ENCODE data around the gene DLG2.

The DLG2 gene

DNA sequence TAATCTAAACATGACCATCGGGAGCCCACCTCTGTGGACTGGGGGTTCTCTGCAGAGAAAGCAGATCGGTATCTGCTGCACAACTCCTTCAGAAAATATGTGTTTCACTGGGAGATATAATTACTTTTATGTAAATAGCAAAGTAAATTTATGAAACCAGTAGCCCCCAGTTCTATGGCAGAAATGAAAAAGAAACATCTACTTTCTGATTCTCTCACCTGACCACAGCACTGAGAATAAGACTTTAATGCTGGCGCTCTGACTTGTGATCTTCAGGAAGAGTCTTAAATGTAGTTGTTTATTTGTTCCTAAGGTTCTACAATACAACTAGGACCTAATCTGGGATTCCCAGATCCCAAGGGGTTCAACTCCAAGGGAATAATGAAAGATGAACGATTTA, 518.0 kb downstream of the DLG2 start:
- DNase-seq (ENCODE audit: low spot score) = no peak

GRCh38 chr11:85105868-85106267, 521.3 kb downstream of the DLG2 start:
- no peak for DNase-seq (ENCODE audit: low spot score)

DNA sequence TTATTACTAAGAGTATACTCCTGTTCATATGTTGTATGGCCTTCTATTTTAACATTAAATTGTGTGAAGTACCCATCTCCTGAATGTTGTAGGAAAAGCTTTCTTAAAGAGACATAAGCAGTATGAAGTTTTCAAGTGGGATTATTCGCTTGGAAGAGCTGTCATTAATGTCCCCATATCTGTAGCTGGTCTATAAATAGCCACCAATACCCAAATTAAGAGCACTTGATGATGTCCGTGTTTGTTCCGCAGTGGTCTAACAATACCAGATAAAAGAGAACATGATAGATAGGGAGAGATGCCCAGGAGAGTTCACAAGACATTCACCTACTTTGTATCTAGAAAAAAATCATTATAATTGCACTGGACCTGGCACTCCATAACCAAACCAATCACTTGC, 527.6 kb downstream of the DLG2 start:
- no peak for DNase-seq (ENCODE audit: low spot score)

DNA sequence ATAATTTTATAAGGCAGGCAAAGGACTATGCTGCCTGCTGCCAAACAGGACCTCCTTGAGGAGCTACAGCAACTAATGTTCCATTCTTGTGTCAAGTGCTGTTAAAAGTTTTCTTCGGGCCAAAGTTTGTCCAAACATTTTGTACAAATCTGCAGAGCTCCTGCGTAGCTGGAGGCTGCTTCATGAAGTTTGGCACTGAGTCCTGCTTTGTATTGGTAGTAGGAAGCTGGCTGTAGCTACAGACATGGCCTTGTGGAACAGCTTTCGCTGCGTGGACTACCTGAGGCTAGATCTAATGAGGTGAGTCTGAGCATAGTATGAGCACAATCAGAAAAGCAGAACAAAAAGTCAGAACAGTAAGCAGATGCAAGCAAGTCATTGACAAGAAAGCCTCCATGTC, 528.1 kb downstream of the DLG2 start:
- no peak for DNase-seq (ENCODE audit: low spot score)

DNA sequence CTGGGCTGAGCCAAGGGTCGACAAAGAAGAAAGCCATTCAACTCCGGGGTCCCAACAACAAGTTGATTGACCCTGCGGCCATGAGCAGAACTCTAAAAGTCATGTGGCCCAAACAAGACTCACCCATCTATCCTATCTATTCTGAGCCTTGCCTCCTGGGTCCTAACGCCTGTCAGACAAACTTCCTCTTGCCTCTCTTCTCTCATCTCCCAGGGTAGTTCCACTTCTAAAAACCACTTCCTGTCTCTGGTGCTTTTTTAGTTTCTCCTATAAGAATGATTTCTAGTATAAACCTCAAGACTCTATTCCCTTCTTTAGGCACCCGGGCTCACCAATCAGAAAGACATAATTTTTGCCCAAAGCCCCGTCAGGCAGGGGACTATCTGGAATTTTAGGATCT, 530.2 kb downstream of the DLG2 start:
- no peak for DNase-seq (ENCODE audit: low spot score)

DNA sequence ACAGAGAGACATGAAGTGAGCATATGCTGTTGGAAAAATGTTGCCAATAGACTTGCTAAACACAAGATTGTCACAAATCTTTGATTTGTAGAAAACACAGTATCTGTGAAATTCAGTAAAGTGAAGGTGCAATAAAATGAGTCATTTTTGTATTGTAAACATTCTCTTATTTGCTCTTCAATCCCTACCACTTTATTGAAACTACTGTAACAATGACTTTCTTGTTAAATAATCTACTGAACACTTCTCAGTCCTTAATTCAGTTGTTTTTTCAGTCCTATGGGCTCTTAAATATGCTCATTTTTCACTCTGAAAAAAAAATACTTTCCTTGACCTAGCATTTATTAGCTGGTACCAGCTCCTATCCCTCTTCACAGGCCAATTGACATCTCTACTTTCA, 531.9 kb downstream of the DLG2 start:
- no peak for DNase-seq (ENCODE audit: low spot score)

- DNase-seq (ENCODE audit: low spot score) = no peak
Measured at GRCh38 chr11:85094795-85095194, 532.3 kb downstream of the DLG2 start.

DNA sequence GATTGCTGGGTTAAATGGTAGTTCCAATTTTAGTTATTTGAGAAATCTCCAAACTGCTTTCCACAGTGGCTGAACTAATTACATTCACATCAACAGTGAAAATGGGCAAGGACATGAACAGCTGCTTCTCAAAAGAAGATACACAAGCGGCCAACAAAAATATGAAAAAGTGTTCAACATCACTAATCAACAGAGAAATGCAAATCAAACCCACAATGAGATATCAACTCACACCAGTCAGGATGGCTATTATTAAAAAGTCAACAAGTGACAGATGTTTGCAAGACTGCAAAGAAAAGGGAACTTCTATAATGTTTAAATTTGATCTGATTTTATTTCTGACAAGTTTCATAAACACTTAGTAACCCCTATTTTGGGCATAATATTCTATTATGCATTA, 537.5 kb downstream of the DLG2 start:
- no peak for DNase-seq (ENCODE audit: low spot score)

GRCh38 chr11:85088286-85088685, 538.9 kb downstream of the DLG2 start:
- DNase-seq (ENCODE audit: low spot score) = no peak

GRCh38 chr11:85086504-85087284, 540.5 kb downstream of the DLG2 start:
- no peak for DNase-seq (ENCODE audit: low spot score)

DNA sequence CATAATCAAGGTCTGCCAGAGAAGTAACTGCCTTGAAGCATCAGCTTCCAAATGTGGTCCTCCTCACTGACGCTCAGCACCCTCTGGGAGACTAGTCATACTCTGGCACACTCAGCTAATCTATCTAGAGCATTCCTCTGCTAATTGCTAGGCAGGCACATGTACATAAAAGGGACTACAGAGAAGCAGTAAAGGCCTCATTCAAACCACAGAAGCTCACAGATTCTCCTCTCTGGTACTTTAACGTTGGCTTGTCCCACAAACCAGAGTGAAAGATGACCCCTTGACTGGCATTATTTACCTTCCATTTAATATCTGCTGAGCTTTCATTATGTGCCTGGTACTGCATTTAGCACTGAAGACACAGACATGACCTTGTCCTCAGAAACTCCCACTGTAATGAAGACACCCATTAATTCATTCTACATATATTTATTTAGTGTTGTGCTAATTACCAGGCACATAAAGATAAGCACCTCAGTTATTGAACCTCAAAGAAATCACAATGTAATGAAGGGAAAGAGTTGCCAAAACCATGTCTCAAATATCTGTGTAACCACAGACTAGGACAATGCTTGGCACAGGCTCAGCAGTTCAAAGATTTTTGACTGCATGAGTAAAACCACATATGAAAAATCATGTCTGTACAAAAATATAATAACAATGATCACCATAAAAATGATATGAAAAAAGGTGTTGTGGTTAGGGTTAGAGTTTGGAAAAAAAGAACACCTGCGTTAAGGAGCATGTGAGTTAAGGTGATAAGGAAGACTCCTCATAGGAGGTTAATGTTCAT, 550.4 kb downstream of the DLG2 start:
- DNase-seq (ENCODE audit: low spot score) = no peak

DNA sequence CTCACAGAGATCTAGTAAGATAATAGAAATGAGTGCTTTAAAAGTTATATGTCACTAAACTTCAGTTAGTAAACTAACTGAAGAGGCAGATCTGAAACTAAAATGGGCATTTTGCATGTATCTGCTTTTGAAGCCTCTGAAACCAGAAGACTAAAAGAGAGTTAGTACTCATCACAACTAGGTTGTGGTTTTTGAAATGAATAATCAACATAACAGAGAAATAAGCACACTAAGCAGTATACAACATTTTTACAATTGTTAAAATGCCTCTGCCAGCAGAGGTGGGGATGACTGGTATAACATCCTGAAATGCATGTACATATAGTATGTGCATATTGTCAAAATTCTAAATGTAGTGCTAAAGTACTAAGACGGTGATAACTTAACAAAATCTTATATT, 564.5 kb downstream of the DLG2 start:
- DNase-seq (ENCODE audit: low spot score) = no peak

- DNase-seq (ENCODE audit: low spot score) = no peak
Measured at GRCh38 chr11:85052636-85053035, 574.5 kb downstream of the DLG2 start.

DNA sequence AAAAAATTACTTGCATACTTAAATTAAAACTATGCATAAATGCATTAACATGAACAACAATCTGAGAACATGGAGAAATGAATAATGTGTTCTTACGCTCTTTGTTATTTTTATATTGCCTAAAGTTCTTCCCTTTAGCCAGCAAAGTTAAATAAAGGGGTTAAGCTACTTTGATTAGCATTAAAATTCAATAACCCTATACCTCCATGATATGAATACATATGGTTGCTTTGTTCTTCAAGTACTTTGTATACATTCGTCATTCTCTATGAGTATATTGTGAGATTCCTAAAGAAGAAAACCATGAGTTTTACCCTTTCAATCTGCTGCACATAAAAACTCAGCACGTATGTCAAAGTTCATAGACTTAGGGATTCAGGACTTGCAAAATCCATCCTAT, 578.3 kb downstream of the DLG2 start:
- DNase-seq (ENCODE audit: low spot score) = no peak

DNA sequence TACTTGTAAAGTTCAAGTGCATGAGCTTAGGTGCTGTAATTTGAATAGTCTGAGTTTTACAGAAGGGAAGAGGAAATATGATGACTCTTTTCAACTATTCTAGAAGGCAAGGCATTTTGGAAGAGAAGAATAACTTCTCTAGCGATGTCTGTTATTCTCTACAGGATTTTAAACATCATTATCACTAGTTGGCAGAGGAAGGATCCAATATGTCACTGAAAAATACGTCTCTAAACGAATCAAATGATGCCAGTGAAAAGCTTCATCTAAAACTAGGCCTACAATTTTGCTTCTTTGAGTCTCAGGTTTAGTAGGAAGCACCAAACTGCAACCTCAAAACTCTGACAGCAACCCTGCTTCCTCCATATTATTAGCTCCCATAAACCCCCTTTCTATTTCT, 581.4 kb downstream of the DLG2 start:
- no peak for DNase-seq (ENCODE audit: low spot score)

- no peak for DNase-seq (ENCODE audit: low spot score)
Measured at GRCh38 chr11:85044911-85045310, 582.2 kb downstream of the DLG2 start.

DNA sequence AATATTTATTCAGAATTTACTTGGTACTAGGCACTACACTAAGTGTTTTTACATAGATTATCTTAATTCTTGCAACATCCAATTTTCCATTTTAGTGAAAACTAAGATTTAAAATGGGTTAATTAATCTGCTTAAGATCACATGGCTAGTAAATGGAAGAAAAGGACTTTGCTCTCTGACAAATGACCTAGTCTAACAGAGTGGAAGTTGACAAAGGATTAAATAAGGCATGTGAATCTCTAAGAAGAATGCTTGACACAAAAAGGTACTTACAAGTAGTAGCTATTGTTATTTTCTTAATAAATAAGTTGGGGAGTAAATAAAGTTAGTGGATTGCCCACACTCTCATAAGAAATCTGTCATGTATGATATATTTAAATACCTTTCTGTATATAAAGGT, 584.8 kb downstream of the DLG2 start:
- no peak for DNase-seq (ENCODE audit: low spot score)

GRCh38 chr11:85040166-85040565, 587.0 kb downstream of the DLG2 start:
- no peak for DNase-seq (ENCODE audit: low spot score)

DNA sequence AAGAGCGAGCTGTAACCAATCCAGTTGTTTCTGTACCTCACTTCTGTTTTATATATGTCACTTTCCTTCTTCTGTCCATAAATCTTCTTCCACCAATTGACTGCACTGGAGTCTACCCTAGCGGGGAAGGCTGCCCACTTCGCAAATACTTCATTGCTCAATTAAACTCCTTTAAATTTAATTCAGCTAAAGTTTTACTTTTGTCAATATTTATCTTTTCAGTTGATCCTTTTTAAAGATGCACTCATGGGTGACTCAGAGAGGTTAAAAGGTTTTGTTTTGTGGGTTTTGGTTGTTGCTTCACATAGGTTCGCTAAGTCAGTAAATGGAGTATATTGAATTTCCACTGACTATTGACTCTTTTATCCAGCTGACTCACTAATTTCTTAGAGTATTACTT, 597.2 kb downstream of the DLG2 start:
- DNase-seq (ENCODE audit: low spot score) = no peak

DNA sequence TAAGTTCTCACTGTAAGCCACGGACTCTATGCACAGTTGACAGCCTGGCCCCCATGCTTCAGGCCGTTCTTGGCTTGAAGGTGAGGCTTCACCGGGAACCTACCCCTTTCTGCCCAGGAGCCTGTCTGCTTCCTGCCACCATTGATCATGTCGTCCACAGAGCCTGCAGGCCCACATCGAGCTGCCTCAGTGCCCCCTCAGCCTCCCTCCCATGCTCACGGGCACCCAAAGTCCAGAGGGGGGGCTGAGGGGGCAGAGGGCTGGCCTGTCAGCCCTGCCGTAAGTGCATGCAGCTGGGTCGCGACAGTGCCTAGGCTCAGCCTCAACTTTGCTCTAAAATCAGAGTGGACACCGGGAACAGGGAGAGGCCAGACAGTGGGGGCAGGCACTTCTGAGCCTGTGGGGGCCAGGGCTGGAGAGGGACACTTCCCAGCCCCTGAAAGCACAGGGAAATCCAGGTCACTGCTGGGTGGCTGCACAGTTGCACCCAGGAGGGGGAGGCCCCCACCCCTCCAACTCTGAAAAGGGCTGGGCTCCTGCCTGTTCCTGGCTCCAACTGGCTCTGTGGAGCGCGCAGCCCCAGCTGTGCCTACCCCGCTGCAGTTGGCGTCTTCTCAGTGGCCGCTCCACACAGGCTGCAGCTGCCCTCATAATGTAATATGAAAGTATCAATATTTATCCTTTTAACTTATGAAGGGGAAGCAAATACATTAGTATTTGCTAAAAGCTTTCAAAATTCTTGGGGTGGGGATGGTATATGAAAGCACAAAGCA, 598.6 kb downstream of the DLG2 start:
- no peak for DNase-seq (ENCODE audit: low spot score)

DNA sequence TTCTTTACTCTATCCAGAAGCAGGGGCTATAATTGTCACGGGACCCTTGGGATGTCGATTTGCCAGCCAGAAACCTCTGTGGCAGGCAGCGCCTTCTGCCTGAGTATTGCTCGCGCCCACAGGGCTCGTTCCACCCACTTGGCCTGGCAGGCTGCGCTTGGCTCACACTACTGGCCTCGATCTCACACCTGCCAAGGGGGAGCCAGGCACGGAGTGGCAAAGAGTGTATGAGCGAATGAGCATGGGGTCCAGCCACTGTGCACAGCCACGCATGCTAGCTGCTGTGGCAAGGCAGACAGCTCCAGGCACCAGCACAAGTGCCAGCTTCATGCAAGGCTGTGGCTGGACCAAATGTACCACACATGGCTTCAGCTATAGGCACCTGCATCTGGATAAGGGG, 599.8 kb downstream of the DLG2 start:
- DNase-seq (ENCODE audit: low spot score) = no peak

DNA sequence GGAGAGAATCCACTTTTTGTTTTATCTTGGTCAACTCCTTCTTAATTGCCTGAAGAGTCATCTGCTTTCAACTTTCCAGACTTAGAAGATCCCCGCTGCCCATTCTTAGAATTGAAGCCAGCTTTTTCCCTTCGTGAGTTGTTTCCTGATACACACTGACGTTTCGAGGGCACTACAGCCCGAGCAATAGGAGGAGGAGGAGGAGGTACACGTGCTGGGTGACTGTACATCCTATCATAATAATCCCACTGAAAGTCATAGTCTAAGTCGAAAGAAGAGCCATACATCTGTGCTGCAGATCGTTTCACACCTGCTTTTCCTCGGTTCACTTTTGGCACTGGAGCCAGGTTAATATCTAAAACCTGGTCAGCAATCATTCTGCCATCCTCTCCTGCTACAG, 606.1 kb downstream of the DLG2 start:
- no peak for DNase-seq (ENCODE audit: low spot score)

DNA sequence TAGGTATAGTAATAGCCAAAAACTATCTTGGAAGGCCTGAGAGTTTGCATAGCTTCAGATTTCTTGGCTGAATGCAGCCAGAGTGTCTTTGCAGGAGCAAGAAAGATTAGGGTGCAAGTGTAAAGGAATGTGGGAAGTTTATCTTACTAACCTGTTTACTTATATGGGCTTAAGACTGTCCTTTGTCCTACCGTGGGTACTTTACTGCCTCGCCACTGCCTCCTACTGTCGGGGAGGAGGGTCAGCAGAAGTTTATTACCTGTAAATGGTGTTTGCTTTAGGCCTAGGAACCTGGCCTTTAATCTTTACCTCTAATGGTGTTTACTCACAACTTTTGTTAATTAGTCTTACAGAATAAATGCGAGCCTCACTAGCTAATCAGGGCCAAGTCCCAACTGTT, 633.8 kb downstream of the DLG2 start:
- DNase-seq (ENCODE audit: low spot score) = no peak
